HG03064 (cell line): Measurements from ENCODE around the gene OR52B6.
"Not testable (repeated sequence)": the region's sequence is repeated elsewhere in the genome, so short reads cannot be mapped to it uniquely, and the experiment has no call there.

ENCODE experiments used
- ATAC-seq: cut with Tn5 transposase; IDR thresholded peaks from one replicate; pipeline ENCODE4 v1.9.1; 2021; ENCODE audit warnings: low read depth; ENCODE audit not compliant: unreplicated experiment

The OR52B6 gene, protein sequence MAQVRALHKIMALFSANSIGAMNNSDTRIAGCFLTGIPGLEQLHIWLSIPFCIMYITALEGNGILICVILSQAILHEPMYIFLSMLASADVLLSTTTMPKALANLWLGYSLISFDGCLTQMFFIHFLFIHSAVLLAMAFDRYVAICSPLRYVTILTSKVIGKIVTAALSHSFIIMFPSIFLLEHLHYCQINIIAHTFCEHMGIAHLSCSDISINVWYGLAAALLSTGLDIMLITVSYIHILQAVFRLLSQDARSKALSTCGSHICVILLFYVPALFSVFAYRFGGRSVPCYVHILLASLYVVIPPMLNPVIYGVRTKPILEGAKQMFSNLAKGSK

DNA sequence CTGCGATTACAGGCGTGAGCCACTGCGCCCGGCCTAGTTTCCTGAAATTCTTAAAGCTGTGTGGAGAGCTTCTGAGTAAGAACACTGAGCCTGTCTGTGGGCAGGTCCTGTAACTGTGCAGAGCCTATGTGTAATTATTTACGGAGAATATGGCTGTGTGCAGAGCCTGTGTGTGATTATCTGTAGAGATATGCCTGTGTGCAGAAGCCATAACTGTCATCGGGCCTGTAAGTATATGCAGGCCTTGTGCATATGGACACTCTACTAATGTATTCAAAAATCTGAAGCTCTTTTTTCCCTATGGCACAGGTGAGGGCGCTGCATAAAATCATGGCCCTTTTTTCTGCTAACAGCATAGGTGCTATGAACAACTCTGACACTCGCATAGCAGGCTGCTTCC, at the start of gene OR52B6:
Gene OR52B6, plus strand, starts transcription at position 301 of the 400 bp plus-strand sequence. Its CDS starts 0 bp downstream, at position 301.
- ATAC-seq = no peak

DNA sequence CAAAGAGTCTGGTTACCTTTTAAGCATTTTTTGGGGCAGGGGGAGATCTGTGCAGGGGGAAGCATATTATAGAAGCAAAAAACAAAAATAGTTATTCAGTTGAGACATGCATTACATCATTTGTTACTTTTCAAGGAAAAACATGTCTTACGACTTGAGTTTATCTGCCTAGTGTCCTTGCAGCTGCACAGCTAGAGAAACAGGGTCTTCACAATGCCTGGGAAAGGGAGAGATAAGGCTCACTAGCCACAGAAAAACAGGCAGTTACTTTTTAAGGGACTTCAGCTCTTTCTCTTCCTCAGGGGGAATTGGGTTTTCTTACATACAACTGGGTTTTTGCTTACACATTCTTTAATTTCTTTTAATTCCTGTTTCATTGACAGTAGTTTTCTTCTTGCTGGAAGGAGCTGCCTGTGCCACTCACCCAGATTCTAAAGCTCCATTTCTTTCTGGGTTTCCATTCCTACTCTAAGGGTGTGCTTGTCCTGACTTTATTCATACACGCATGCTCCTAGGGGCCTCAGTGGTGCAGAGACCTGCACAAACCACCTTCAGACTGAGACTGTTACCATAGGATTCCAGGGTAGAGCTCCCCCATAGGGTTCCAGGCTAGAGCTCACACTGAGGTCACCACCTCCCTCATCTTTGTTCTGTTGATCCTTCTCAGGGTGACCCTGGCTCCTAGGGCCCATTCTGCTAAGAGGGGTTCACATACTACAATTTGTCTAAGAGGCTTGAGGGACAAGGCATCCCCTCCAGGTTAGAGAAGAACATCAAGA, 49.4 kb upstream of the OR52B6 start:
- ATAC-seq = no peak

DNA sequence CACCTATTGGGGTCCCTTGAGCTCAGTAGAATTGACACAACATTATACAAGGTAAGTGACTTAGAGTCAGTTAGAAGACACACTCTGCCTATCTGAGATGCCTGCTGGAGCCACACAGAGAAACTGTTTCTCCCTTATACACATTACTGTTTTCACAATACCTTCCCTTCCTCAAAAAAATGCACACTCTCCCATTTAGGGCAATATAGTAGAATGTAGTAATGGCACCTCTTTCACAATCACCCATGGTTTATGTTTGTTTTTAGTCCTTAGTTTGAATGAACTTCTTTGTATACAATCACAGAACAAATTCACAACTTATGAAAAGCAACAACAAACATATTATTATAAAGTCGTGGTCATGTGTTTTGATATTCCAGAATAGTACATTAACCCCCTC, 46.6 kb upstream of the OR52B6 start:
- no peak for ATAC-seq

DNA sequence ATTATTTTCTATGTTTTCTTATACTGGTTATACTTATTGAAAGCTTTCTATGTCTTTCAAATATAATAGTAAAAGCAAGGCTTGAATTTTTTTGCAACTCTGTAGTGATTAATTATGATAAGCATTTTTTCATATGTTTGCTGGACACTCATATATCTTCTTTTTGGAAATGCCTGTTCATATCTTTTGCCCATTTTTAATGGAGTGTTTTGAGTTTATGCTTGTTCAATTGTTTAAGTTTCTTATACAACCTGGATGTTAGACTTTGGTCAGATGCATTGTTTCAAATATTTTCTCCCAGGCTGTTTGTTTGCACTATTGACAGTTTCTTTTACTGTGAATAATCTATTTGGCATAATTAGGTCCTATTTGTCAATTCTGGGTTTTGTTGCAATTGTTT, 44.2 kb upstream of the OR52B6 start:
- ATAC-seq = no peak

DNA sequence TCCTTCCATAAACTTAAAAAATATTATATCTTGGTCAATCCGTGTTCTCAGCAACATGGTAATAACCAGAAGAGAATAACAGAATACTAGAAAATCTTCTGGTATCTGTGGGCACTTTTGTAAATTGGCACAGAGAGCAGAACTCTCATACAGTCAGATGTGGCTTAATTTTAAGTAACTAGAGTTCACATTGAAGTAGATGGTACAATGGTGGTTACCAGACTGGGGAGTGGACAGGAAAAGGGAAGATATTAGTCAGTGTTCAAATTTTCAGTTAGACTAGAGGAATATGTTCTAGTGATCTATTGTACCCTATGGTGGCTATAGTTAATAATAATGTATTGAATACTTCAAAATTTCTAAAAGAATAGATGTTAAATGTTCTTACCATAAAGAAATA, 39.2 kb upstream of the OR52B6 start:
- no peak for ATAC-seq

DNA sequence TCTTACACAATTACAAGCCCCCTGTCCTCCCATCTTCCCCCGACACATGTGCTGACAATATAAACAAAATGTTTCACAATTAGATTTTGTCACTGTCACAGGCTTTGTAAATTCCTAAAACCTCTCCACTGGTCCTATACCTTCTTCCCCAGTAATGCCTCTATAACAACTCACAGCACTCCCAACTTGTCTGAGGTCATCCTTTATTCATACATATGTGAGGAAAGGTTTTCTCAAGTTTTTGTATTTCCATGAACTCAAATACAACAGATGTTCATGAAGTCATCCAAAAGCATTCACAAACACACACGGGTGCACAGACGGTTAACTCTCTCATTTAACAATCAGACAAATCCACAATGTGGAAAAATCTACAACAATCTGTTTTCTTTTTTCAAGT, 34.2 kb upstream of the OR52B6 start:
- ATAC-seq = no peak

DNA sequence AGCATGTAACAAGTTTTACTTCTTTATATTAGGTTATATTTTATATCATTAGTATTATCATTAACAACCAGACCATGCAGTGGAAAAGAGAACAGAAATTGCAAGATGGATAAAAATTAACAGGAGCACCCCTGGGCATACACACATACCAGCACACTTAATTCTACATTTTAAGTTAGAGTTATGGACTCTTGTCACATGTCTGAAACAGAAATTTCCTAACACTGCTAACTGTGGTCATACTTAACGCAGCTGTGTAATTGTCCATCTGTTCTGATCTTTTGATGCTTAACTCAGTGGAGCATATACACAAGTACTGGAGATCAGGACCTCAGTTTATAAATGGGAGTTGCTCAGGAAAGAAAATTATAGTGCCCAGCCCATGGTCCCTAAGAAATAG, 32.7 kb upstream of the OR52B6 start:
- ATAC-seq = peak; percentile 70

DNA sequence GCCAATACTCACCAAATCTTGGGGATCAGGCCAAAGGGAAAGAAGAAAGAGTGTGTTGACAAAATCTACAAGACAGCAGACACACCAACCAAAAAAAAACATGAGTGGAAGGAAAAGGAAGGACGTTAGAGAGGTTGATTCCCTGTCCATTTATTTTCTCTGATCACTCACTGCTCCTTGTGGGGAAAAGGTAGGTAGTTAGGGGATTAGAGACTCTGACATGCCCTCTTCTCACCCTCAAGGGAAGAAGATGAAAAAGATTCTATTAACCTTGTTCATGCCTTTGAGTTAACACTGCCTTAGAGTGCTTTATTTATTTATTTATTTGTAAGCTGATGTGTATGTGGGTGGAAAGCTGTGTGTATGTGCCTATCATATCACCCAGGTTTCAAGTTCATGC, 32.2 kb upstream of the OR52B6 start, which contains the start of gene OR52H1:
Gene OR52H1, minus strand, starts transcription at position 101 of the 400 bp plus-strand sequence. CDS start 3,035 bp downstream, outside the sequence.
- ATAC-seq = no peak

DNA sequence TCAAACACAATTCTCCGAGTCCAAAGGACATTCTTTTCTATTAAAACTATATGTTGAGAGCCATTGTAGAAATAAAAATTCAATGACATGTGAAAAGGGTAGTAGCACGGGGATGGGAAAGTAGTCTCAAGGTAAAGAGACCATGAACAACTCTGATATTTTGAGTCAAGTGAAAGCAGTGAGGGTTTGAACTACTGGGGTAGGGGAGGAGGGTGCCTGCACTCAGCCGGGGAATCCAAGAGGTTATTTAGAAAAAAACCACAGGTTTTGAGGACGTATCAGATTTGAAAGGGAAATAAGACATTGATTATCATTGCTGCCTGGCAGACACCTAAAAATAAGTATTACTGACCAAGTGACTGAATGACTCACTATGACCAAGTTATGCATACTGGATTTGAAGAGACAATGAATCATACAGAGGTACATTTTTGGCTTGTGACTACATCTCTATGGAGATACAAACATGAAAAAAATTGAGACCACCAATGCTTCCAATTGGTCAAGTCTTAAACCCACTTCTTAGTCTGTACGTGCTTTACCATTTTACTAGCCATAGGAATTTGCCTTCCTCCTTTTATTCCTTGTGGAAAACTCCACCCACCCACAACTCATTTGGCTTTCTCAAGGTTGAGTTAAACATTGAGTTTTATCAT, 30.1 kb upstream of the OR52B6 start:
- ATAC-seq = no peak

DNA sequence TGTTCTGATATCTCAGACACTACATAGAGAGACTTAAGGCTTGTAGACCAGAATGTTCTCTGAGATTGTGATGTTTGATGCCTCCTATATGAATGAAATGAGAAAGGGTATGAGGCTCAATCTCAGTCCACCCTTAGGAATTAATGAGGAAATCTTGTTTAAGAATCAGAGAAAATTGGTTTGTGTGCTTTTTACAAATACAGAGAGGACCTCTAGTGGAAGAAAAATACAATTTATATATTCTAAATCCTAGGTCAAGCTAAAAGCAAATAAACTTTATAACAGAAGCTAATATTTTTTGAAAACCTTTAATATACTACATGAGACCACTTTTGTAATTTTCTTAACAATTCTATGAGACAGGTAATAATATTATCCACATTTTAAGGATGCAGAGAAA, 27.3 kb upstream of the OR52B6 start:
- ATAC-seq = no peak

DNA sequence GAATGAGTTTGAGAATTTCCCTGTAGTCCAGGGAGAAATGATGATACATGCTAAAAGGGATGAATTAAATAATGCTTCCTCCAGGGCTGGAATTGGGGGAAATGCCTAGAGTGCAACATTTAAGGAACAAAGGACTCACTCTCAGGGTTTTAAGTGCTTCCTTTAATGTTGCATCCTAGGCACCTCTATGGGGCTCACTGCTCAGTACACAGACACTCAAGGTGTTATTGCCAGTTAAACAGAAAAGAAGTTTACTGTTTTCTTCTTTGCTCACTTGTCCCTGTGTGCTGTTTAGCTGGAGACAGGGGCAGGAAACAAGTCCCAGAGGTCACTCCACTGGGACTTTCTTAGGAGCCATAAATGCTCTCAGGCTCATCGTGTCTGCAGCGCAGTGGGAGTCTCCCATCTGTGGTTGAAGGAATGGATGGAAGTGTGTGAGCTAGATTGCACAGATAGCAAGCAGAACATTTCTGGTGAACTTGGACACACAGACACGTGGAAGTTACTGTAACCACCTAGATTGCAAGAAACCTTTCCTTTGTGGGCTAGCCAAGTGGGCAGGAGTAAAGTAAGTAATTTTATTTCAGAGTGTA, 24.0 kb upstream of the OR52B6 start:
- no peak for ATAC-seq

DNA sequence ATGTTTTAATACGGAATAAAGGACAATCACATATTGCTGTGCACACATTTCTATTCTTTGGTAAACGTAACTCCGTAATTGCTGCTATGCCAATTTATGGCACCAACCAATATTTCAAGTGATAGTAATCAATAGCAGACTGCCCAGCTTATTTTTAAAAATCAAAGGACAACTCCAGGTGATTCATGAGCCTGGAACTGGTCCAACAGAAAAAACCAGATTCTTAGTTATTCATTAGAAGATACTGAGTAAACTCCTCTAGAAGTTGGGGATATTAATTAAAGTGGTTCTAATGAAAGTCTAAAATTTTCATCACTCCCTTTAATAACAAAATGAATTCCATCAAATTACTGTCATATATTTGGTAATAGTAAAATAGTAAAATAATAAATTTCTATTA, 22.9 kb upstream of the OR52B6 start:
- no peak for ATAC-seq

DNA sequence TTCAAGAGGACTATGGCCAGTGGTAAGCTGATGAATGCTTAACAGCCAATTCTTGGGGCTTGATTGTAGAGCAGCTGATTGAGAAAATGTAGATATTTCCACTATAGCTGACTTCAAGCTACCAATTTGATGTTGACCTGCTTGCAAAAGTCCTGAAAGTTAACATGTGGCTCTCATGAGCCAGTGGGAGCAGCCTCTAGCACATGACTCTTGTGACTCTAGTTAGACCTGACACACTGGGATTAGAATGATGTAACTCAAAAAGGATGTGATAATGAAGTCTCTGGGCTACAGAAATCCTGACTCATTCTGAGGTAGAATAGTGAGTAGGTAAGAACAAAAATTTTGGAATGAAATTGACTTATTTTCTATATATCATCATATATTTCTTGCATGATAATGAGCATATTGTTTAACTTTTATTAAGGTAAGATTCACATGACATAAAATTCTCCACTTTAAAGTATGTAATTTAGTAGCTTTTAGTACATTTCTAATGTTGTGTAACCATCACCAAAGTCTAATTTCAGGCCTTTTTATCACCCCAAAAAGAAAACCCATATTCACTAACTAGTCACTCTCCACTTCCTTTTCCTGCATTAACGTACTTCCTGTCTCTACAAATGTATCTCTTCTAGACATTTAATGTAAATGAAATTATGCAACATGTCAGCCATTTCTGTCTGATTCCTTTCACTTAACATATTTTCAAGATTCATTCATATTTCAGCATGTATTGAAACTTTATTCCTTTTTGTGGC, 16.2 kb upstream of the OR52B6 start:
- ATAC-seq = no peak

DNA sequence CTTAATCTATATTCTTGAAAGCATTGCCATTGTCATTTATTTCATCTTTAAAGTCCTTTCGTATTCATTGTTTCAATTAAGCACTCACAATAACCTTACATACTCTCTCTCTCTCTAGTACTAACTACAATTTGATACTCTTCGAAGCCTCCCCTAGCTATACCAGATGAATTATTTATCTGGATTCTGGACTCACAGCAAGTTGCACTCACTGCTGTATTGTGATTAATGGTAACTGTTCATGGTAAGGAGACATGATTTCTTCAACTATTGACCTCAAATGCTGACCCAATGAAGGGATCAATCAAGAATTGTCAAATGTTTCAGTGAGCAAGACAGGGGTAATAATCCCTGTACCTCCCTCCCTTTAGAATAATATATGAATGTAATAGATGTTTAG, 6.0 kb upstream of the OR52B6 start:
- ATAC-seq = no peak

DNA sequence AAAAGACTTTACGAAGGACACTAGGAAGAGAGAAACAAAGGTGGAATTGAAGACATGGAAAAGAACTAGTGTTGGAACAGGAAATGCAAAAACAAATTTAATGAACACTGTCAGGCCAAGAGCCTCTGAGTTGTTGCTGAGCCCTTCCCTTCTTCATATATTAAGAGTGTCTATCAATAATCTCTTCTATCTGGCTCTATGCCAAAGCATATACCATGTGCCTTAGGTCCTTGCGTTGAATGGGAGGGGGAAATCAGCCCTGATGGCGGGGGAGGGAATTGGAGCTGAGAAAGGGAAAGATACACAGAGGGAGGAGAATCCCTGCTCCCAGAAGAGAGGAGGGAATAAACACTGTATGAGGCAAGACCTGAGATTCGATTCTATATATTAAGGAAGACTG, 5.5 kb upstream of the OR52B6 start:
- no peak for ATAC-seq

DNA sequence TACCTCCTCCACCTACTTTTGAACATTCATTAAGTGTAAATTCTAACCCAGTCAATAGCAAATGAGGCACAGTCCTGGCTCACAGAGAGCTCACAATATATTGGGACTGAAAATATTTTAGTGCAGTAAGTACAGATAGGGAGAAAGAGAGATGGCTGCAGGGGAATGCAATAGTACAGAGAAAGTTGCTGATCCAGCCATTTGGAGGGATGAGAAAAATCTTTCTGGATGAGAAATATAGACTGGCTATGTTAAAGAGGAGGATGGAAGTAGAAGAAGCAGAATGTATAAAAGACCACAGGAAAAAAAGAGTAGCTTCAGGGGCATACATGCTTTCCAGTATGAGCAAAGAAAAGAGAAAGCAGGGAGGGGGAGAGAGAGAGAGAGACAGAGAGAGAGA, 3.6 kb upstream of the OR52B6 start:
- ATAC-seq = no peak

DNA sequence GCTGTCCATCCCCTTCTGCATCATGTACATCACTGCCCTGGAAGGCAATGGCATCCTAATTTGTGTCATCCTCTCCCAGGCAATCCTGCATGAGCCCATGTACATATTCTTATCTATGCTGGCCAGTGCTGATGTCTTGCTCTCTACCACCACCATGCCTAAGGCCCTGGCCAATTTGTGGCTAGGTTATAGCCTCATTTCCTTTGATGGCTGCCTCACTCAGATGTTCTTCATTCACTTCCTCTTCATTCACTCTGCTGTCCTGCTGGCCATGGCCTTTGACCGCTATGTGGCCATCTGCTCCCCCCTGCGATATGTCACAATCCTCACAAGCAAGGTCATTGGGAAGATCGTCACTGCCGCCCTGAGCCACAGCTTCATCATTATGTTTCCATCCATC, 337 bp downstream of the OR52B6 start:
- no peak for ATAC-seq

DNA sequence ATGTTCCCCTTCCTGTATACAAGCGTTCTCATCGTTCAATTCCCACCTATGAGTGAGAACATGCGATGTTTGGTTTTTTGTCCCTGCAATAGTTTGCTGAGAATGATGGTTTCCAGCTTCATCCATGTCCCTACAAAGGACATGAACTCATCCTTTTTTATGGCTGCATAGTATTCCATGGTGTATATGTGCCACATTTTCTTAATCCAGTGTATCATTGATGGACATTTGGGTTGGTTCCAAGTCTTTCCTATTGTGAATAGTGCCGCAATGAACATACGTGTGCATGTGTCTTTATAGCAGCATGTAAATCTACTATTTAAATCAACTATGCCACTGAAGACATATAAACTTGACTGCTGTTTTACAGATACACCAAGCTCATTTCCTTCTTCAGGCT, 3.8 kb downstream of the OR52B6 start:
- ATAC-seq = not testable (repeated sequence)

DNA sequence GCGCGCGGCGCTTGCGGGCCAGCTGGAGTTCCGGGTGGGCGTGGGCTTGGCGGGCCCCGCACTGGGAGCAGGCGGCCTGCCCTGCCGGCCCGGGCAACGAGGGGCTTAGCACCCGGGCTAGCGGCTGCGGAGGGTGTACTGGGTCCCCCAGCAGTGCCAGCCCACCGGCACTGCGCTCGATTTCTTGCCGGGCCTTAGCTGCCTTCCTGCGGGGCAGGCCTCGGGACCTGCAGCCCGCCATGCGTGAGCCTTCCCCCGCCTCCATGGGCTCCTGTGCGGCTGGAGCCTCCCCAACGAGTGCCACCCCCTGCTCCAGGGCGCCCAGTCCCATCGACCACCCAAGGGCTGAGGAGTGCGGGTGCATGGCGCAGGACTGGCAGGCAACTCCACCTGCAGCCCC, 9.2 kb downstream of the OR52B6 start:
- ATAC-seq = not testable (repeated sequence)

DNA sequence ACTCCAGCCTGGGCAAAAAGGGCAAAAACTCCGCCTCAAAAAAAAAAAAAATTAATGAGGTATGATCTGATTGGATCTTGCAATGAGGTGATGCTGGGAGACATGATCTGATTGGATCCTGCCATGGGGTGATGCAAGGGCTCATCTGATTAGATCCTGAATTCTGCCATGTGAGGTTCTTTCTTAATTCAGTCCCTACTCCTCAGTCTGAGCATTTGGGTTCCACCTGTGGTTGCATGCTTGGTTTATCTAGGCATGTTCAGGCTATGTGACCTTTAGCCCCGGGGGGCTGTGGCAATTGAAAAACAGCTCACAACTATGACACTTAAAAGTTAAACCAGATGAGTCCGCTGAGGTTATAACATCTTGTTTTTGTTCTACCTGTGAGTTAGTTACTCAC, 10.9 kb downstream of the OR52B6 start:
- no peak for ATAC-seq
